Endothelial cell of umbilical vein (primary cell): Measurements from ENCODE around the gene TMPRSS3.

Experiments used
- EZH2 ChIP-seq: IDR thresholded peaks from 2 replicates; pipeline ENCODE4 v1.6.1; 2012; ENCODE audit warnings: borderline replicate concordance, low read depth, mild to moderate bottlenecking, moderate library complexity, low read length, inconsistent platforms; ENCODE audit not compliant: severe bottlenecking
- FOS ChIP-seq: IDR thresholded peaks from 2 replicates; pipeline ENCODE4 v1.6.1; 2011; ENCODE audit warnings: mild to moderate bottlenecking, low read length, moderate library complexity, borderline replicate concordance; ENCODE audit not compliant: insufficient read depth
- JUN ChIP-seq: IDR thresholded peaks from 2 replicates; pipeline ENCODE4 v1.6.1; 2011; ENCODE audit warnings: borderline replicate concordance, low read depth; ENCODE audit not compliant: insufficient read length, insufficient read depth
- MYC ChIP-seq: IDR thresholded peaks from one replicate; pipeline ENCODE4 v1.6.1; 2011; ENCODE audit warnings: mild to moderate bottlenecking, low read depth, low read length
- POLR2A ChIP-seq: IDR thresholded peaks from 2 replicates; pipeline ENCODE4 v1.6.1; 2012; ENCODE audit warnings: low read depth, mild to moderate bottlenecking, control low read depth, low read length
- POLR2AphosphoS5 ChIP-seq: IDR thresholded peaks from 2 replicates; pipeline ENCODE4 v1.6.1; 2012; ENCODE audit warnings: low read depth, mild to moderate bottlenecking, control low read depth, low read length, moderate library complexity; ENCODE audit not compliant: insufficient read depth
- TF ChIP-seq, protein P1 (sequence below): IDR thresholded peaks from 2 replicates; pipeline ENCODE4 v1.6.1; 2011; ENCODE audit not compliant: insufficient read depth, insufficient read length
- TF ChIP-seq, protein P2 (sequence below), 2 donors: IDR thresholded peaks; 1 replicate in 1 of 2; 2 replicates in 1 of 2; pipeline ENCODE4 v1.5.1; 2011; ENCODE audit warnings: low read length in 2 of 2, mild to moderate bottlenecking in 2 of 2, moderate library complexity in 2 of 2, control low read depth in 1 of 2, inconsistent platforms in 1 of 2, low read depth in 1 of 2; ENCODE audit not compliant: insufficient read depth in 1 of 2; ENCODE audit errors: extremely low read depth in 1 of 2

DNA sequence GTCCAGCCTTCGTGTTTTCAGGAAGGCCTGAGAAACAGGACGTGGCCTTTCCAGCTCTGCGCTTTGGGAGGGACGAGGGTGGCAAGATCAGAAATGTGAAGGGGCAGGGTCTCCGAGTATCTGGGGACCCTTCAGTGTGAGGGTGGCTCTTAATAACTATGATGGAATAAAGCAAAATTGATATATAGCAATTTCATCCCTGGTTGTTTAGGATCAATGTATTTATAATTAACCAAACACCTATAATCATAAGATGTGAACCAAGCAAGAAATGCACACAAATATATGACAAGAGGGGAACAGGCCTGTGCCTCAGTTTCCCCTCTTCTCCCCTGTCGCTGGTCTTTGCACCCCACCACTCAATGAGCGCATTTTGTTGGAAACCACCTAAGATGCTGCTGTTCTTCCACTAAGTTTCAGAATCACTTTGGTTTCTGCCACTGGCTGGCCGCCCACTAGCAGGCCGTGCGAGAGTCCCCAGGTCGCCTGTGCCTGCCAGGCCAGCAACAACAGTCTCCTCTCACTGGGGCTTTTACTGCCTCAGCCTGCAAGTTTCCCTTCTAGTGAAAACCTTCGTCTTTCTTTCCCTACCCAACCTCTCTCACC is 44.4 kb upstream of the TMPRSS3 start:
- TF ChIP-seq, protein P1, sequence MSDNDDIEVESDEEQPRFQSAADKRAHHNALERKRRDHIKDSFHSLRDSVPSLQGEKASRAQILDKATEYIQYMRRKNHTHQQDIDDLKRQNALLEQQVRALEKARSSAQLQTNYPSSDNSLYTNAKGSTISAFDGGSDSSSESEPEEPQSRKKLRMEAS = no peak
- TF ChIP-seq POLR2A (no peak), EZH2 (no peak), MYC (no peak), JUN (no peak), POLR2AphosphoS5 (no peak), FOS (no peak)
- TF ChIP-seq, protein P2, sequence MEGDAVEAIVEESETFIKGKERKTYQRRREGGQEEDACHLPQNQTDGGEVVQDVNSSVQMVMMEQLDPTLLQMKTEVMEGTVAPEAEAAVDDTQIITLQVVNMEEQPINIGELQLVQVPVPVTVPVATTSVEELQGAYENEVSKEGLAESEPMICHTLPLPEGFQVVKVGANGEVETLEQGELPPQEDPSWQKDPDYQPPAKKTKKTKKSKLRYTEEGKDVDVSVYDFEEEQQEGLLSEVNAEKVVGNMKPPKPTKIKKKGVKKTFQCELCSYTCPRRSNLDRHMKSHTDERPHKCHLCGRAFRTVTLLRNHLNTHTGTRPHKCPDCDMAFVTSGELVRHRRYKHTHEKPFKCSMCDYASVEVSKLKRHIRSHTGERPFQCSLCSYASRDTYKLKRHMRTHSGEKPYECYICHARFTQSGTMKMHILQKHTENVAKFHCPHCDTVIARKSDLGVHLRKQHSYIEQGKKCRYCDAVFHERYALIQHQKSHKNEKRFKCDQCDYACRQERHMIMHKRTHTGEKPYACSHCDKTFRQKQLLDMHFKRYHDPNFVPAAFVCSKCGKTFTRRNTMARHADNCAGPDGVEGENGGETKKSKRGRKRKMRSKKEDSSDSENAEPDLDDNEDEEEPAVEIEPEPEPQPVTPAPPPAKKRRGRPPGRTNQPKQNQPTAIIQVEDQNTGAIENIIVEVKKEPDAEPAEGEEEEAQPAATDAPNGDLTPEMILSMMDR (IDR thresholded peaks at IDR 0.05; ENCODE audit: extremely low read depth in 1 of 2, insufficient read depth in 1 of 2, low read depth in 1 of 2, low read length in 2 of 2) = no peak
